GM12892 (cell line): ENCODE results near the gene SLC2A2.

ENCODE experiments used
- POLR2A ChIP-seq: IDR thresholded peaks from 2 replicates; pipeline ENCODE4 v1.6.1; 2011; ENCODE audit warnings: low read depth, low read length, control low read depth
- POLR2AphosphoS5 ChIP-seq: IDR thresholded peaks from 2 replicates; pipeline ENCODE4 v1.6.1; 2011; ENCODE audit warnings: low read depth, low read length, control low read depth
- TAF1 ChIP-seq: IDR thresholded peaks from 2 replicates; pipeline ENCODE4 v1.6.1; 2011; ENCODE audit warnings: low read depth, mild to moderate bottlenecking, control low read depth, low read length, borderline replicate concordance

GRCh38 chr3:171028025-171028778 lies 1.7 kb upstream of the SLC2A2 start:
- no peak for TF ChIP-seq POLR2A
- no peak for TF ChIP-seq POLR2AphosphoS5
- no peak for TF ChIP-seq TAF1
